OCI-LY7 (cell line): ENCODE data around the gene BTBD6. TPM values are rescaled to one million over a fixed set of nuclear protein-coding genes. Genes with fewer than 3 reads are reported as not detected.

Experiments used
- BruUV-seq: library from RNA; stranded (reverse); fragments of 400-500 nt; replicated peaks from 2 replicates; lab custom pipeline; 2021; lab: Mats Ljungman, UMichigan
- CTCF ChIA-PET: fragments of 300-600 bp; sonication (Branson Sonifier 250); formaldehyde crosslinking; loops from one replicate; lab custom pipeline; 2022; ENCODE audit warnings: antibody characterized with exemption; ENCODE audit not compliant: unreplicated experiment; lab: Charles Lee
- POLR2A ChIA-PET: fragments of 300-600 bp; sonication (Branson Sonifier 250); formaldehyde crosslinking; loops from one replicate; lab custom pipeline; 2022; ENCODE audit warnings: antibody characterized with exemption; lab: Charles Lee
- DNase-seq: peaks from one replicate; pipeline ENCODE4 v3.0.0-alpha.2; 2015; ENCODE audit warnings: low spot score
- H2AFZ ChIP-seq: fragments of 200-600 bp; sonication (generic), shearing (Covaris generic); 2 replicates; pipeline ENCODE4 v1.6.1; 2014; ENCODE audit warnings: mild to moderate bottlenecking, antibody characterized with exemption, low read length, moderate library complexity
- H3K27ac ChIP-seq: fragments of 200-600 bp; sonication (generic); 2 replicates; pipeline ENCODE4 v1.5.1; 2014; ENCODE audit warnings: mixed run types, low read depth, mild to moderate bottlenecking, moderate library complexity, low read length, inconsistent platforms; ENCODE audit not compliant: poor library complexity, severe bottlenecking
- H3K36me3 ChIP-seq: fragments of 200-600 bp; sonication (generic); 2 replicates; pipeline ENCODE4 v1.6.1; 2014; ENCODE audit warnings: mild to moderate bottlenecking, antibody characterized with exemption, low read length, moderate library complexity, mixed read lengths; ENCODE audit not compliant: insufficient read depth
- H3K4me1 ChIP-seq: fragments of 200-600 bp; sonication (generic); 2 replicates; pipeline ENCODE4 v1.5.1; 2014; ENCODE audit warnings: mild to moderate bottlenecking, low read length; ENCODE audit not compliant: insufficient read depth, poor library complexity, severe bottlenecking
- H3K4me2 ChIP-seq: fragments of 200-600 bp; sonication (generic); 2 replicates; pipeline ENCODE4 v1.6.1; 2014; ENCODE audit warnings: mild to moderate bottlenecking, low read length
- H3K4me3 ChIP-seq: fragments of 200-600 bp; sonication (generic); 2 replicates; pipeline ENCODE4 v1.5.1; 2014; ENCODE audit warnings: mild to moderate bottlenecking, low read depth, low read length; ENCODE audit not compliant: poor library complexity, severe bottlenecking
- H3K79me2 ChIP-seq: fragments of 200-600 bp; sonication (generic); 2 replicates; pipeline ENCODE4 v1.6.1; 2016; ENCODE audit warnings: low read depth, mild to moderate bottlenecking, low read length, moderate library complexity, mixed read lengths; ENCODE audit not compliant: insufficient read depth
- H3K9me2 ChIP-seq: fragments of 200-600 bp; sonication (generic); 2 replicates; pipeline ENCODE4 v1.6.1; 2016; ENCODE audit warnings: mild to moderate bottlenecking, low read length, mixed read lengths; ENCODE audit not compliant: insufficient read depth
- H3K9me3 ChIP-seq: fragments of 200-600 bp; sonication (generic); 2 replicates; pipeline ENCODE4 v1.6.1; 2014; ENCODE audit warnings: mild to moderate bottlenecking, mixed run types, low read length, mixed read lengths
- H4K20me1 ChIP-seq: fragments of 200-600 bp; sonication (generic); 2 replicates; pipeline ENCODE4 v1.6.1; 2014; ENCODE audit warnings: mild to moderate bottlenecking, antibody characterized with exemption, low read length, moderate library complexity, mixed read lengths; ENCODE audit not compliant: insufficient read depth
- CTCF ChIP-seq: fragments of 200-600 bp; sonication (generic); conservative IDR thresholded peaks from 2 replicates; pipeline ENCODE4 v1.5.1; 2014; ENCODE audit warnings: mild to moderate bottlenecking, antibody characterized with exemption, low read length, moderate library complexity, mixed read lengths
- EZH2phosphoT487 ChIP-seq: fragments of 200-600 bp; sonication (generic); IDR thresholded peaks from 2 replicates; pipeline ENCODE4 v1.6.1; 2018; ENCODE audit warnings: low read depth, borderline replicate concordance, mild to moderate bottlenecking, mixed run types, antibody characterized with exemption, low read length, moderate library complexity, mixed read lengths
- intact Hi-C: fragments of 100-400 bp; cut with micrococcal nuclease; formaldehyde crosslinking; loops from one replicate; pipeline ENCODE4 v1.10.0; 2022; ENCODE audit not compliant: unreplicated experiment
- total RNA-seq, 2 experiments: library from RNA; depleted of rRNA in 1 of 2; stranded (reverse); fragments of >200 nt in 1 of 2; shearing (Covaris generic) in 1 of 2; gene quantifications; 2 replicates each; pipeline ENCODE4 v1.2.3, GENCODE V29; 2014 to 2022

Gene BTBD6
- total RNA-seq, 2 experiments from 2014 or later: 5.7 to 27.9 TPM

- TF ChIP-seq EZH2phosphoT487 (no peak), CTCF (no peak)
- Histone ChIP-seq H2AFZ (no peak overlapping the region), H3K9me2 (no peaks in the 10 kb centered on the region), H3K36me3 (no peaks in the 10 kb centered on the region), H3K4me1 (no peaks in the 10 kb centered on the region), H3K9me3 (no peaks in the 10 kb centered on the region), H3K79me2 (no peaks in the 10 kb centered on the region), H3K4me3 (no peak overlapping the region), H3K27ac (no peak overlapping the region), H4K20me1 (no peaks in the 10 kb centered on the region), H3K4me2 (no peak overlapping the region)
- CTCF ChIA-PET: no interaction called here
- POLR2A ChIA-PET: no interaction called here
- no peak for DNase-seq
- intact Hi-C loops: no loop called here
- no TSS peak for BruUV-seq
Measured at GRCh38 chr14:105213361-105213760, 35.0 kb upstream of the BTBD6 start.

GRCh38 chr14:105214324-105214915 is 33.9 kb upstream of the BTBD6 start:
- Histone ChIP-seq H3K9me3 (no peaks in the 10 kb centered on the region), H3K36me3 (no peaks in the 10 kb centered on the region), H3K79me2 (no peaks in the 10 kb centered on the region), H3K27ac (no peak overlapping the region), H3K4me2 (no peak overlapping the region), H3K9me2 (no peaks in the 10 kb centered on the region), H2AFZ (no peak overlapping the region), H4K20me1 (no peaks in the 10 kb centered on the region), H3K4me3 (no peak overlapping the region), H3K4me1 (no peaks in the 10 kb centered on the region)
- ChIA-PET POLR2A (no interaction called here), CTCF (no interaction called here)
- no peak for TF ChIP-seq EZH2phosphoT487
- TF ChIP-seq CTCF: no peak
- no TSS peak for BruUV-seq
- intact Hi-C loops: no loop called here
- DNase-seq: no peak

GRCh38 chr14:105215602-105216001 is 32.7 kb upstream of the BTBD6 start:
- H3K36me3 ChIP-seq: no peaks in the 10 kb centered on the region
- no peaks in the 10 kb centered on the region for H3K4me1 ChIP-seq
- no peak overlapping the region for H2AFZ ChIP-seq
- ChIA-PET POLR2A (no interaction called here), CTCF (no interaction called here)
- H4K20me1 ChIP-seq: no peaks in the 10 kb centered on the region
- no peak overlapping the region for H3K27ac ChIP-seq
- H3K4me2 ChIP-seq: no peak overlapping the region
- no peak for TF ChIP-seq EZH2phosphoT487
- no peaks in the 10 kb centered on the region for H3K9me2 ChIP-seq
- H3K79me2 ChIP-seq: no peaks in the 10 kb centered on the region
- no peaks in the 10 kb centered on the region for H3K9me3 ChIP-seq
- DNase-seq: no peak
- no TSS peak for BruUV-seq
- intact Hi-C loops: no loop called here
- no peak overlapping the region for H3K4me3 ChIP-seq
